ENCODE data around the gene GOLGA5.

GRCh38 chr14:92802678-92803077 is 8.6 kb downstream of the GOLGA5 start:
- no peak for TF ChIP-seq EZH2 (IDR thresholded peaks at IDR 0.05; ENCODE audit: insufficient read depth, poor library complexity, severe bottlenecking)
- no peak for TF ChIP-seq EZH2phosphoT487 (IDR thresholded peaks at IDR 0.05; ENCODE audit: insufficient read depth, low read depth)

All from GM23248 (cell line).